A673 (cell line): Measurements from ENCODE around the gene CABP4. TPM values are rescaled to one million over a fixed set of nuclear protein-coding genes. Genes with fewer than 3 reads are reported as not detected.
"Not testable (repeated sequence)": the region's sequence is repeated elsewhere in the genome, so short reads cannot be mapped to it uniquely, and the experiment has no call there.

ENCODE experiments used
- BruUV-seq: library from RNA; stranded (reverse); fragments of 400-500 nt; replicated peaks from 2 replicates; lab custom pipeline; 2021; lab: Mats Ljungman, UMichigan
- CTCF ChIA-PET: fragments of 300-600 bp; sonication (Branson Sonifier 250); formaldehyde crosslinking; loops from one replicate; lab custom pipeline; 2022; ENCODE audit warnings: antibody characterized with exemption; lab: Charles Lee
- POLR2A ChIA-PET: fragments of 300-600 bp; sonication (Branson Sonifier 250); formaldehyde crosslinking; loops from one replicate; lab custom pipeline; 2022; ENCODE audit warnings: antibody characterized with exemption; ENCODE audit not compliant: low non-redundant PET; lab: Charles Lee
- DNase-seq: peaks from one replicate; pipeline ENCODE4 v3.0.0-alpha.2; 2015; ENCODE audit warnings: low spot score
- H3K27ac ChIP-seq: fragments of 200-600 bp; sonication (generic); 2 replicates; pipeline ENCODE4 v1.5.1; 2016; ENCODE audit warnings: mixed run types, low read depth, mild to moderate bottlenecking, mixed read lengths, antibody characterized with exemption, low read length; ENCODE audit not compliant: poor library complexity, severe bottlenecking
- H3K27me3 ChIP-seq: fragments of 200-600 bp; sonication (generic); replicated peaks from 2 replicates; pipeline ENCODE4 v1.6.1; 2017; ENCODE audit warnings: mixed run types, low read depth, mild to moderate bottlenecking, mixed read lengths, antibody characterized with exemption, low read length; ENCODE audit not compliant: insufficient read depth, poor library complexity
- H3K36me3 ChIP-seq: fragments of 200-600 bp; sonication (generic); 2 replicates; pipeline ENCODE4 v1.6.1; 2016; ENCODE audit warnings: mixed run types, mild to moderate bottlenecking, mixed read lengths, antibody characterized with exemption, low read length; ENCODE audit not compliant: insufficient read depth, poor library complexity, severe bottlenecking
- H3K4me1 ChIP-seq: fragments of 200-600 bp; sonication (generic); 2 replicates; pipeline ENCODE4 v1.6.1; 2017; ENCODE audit warnings: mixed run types, mild to moderate bottlenecking, mixed read lengths, antibody characterized with exemption, low read length; ENCODE audit not compliant: insufficient read depth, poor library complexity, severe bottlenecking
- H3K4me3 ChIP-seq: fragments of 200-600 bp; sonication (generic); 2 replicates; pipeline ENCODE4 v1.5.1; 2016; ENCODE audit warnings: low read depth, mixed run types, mild to moderate bottlenecking, mixed read lengths, low read length; ENCODE audit not compliant: poor library complexity, severe bottlenecking
- H3K9me3 ChIP-seq: fragments of 200-600 bp; sonication (generic); 2 replicates; pipeline ENCODE4 v1.6.1; 2016; ENCODE audit warnings: mixed run types, low read depth, mild to moderate bottlenecking, mixed read lengths, antibody characterized with exemption, low read length; ENCODE audit not compliant: poor library complexity, severe bottlenecking
- CTCF ChIP-seq: fragments of 300-800, 200-600 bp; sonication (generic); conservative IDR thresholded peaks from 2 replicates; pipeline ENCODE4 v1.5.1; 2017; ENCODE audit warnings: low read depth, mild to moderate bottlenecking, antibody characterized with exemption, low read length, moderate library complexity, mixed read lengths
- EZH2 ChIP-seq: fragments of 200-600 bp; sonication (generic); IDR thresholded peaks from 2 replicates; pipeline ENCODE4 v1.6.1; 2017; ENCODE audit warnings: borderline replicate concordance, low read depth, mild to moderate bottlenecking, mixed read lengths, antibody characterized with exemption, low read length; ENCODE audit not compliant: poor library complexity, severe bottlenecking
- intact Hi-C: fragments of 100-400 bp; cut with micrococcal nuclease; formaldehyde crosslinking; loops from one replicate; pipeline ENCODE4 v1.10.0; 2022; ENCODE audit not compliant: unreplicated experiment
- total RNA-seq: library from RNA; stranded (reverse); gene quantifications from 2 replicates; pipeline ENCODE4 v1.2.3, GENCODE V29; 2021

Gene CABP4
- total RNA-seq, 1 experiment from 2014 or later, result not detected

- no peak overlapping the region for H3K4me3 ChIP-seq
- DNase-seq, result no peak
- intact Hi-C loops, result no loop called here
- H3K9me3 ChIP-seq, result no peaks in the 10 kb centered on the region
- no peaks in the 10 kb centered on the region for H3K36me3 ChIP-seq
- H3K27ac ChIP-seq, result no peak overlapping the region
- ChIA-PET POLR2A (no interaction called here), CTCF (no interaction called here)
- no peaks in the 10 kb centered on the region for H3K27me3 ChIP-seq
- TF ChIP-seq CTCF, result no peak
- TF ChIP-seq EZH2, result no peak
- no peaks in the 10 kb centered on the region for H3K4me1 ChIP-seq
- BruUV-seq, result no TSS peak
Observed at GRCh38 chr11:67472882-67473281, 17.7 kb downstream of the CABP4 start.

- POLR2A ChIA-PET, H3K9me3 ChIP-seq, H3K4me1 ChIP-seq, DNase-seq, BruUV-seq, H3K27ac ChIP-seq, intact Hi-C loops, H3K36me3 ChIP-seq, H3K27me3 ChIP-seq, CTCF ChIA-PET, H3K4me3 ChIP-seq: not testable (repeated sequence)
Observed at GRCh38 chr11:67476692-67477091, 21.5 kb downstream of the CABP4 start.

GRCh38 chr11:67477344-67478050 is 22.3 kb downstream of the CABP4 start:
- H3K4me1 ChIP-seq, H3K36me3 ChIP-seq, H3K4me3 ChIP-seq, DNase-seq, intact Hi-C loops, H3K27ac ChIP-seq, H3K9me3 ChIP-seq, H3K27me3 ChIP-seq, POLR2A ChIA-PET, BruUV-seq, CTCF ChIA-PET: not testable (repeated sequence)

GRCh38 chr11:67482275-67482826 is 27.2 kb downstream of the CABP4 start:
- no peaks in the 10 kb centered on the region for H3K9me3 ChIP-seq
- intact Hi-C loops, result no loop called here
- H3K4me1 ChIP-seq, result peaks cover 9% of the 10 kb centered on the region
- DNase-seq, result no peak
- peak overlapping the region; percentile 54 for H3K4me3 ChIP-seq
- no peaks in the 10 kb centered on the region for H3K36me3 ChIP-seq
- ChIA-PET POLR2A (no interaction called here), CTCF (no interaction called here)
- peak overlapping the region; percentile 76 for H3K27ac ChIP-seq
- no peaks in the 10 kb centered on the region for H3K27me3 ChIP-seq
- TF ChIP-seq CTCF (no peak), EZH2 (no peak)
- TSS peak; percentile 85 for BruUV-seq
